Pulmonary artery endothelial cell (primary cell): ENCODE data around the gene RPIA. TPM values are rescaled to one million over a fixed set of nuclear protein-coding genes. Genes with fewer than 3 reads are reported as not detected.
"Not testable (repeated sequence)": the region's sequence is repeated elsewhere in the genome, so short reads cannot be mapped to it uniquely, and the experiment has no call there.

Experiments
- DNase-seq: peaks from one replicate; pipeline ENCODE4 v3.0.0-alpha.2; 2011; ENCODE audit warnings: low read depth, low spot score
- total RNA-seq: library from RNA; depleted of rRNA; stranded (reverse); fragments of >200 nt; gene quantifications from 2 replicates; pipeline ENCODE4 v1.2.3, GENCODE V29; 2014

Gene RPIA
- total RNA-seq, 1 donor from 2014 or later, result 20.7 TPM

- DNase-seq, result not testable (repeated sequence)
Measured at GRCh38 chr2:88765889-88766481, 74.5 kb downstream of the RPIA start.

- DNase-seq, result no peak
Measured at GRCh38 chr2:88770016-88770415, 78.5 kb downstream of the RPIA start.

GRCh38 chr2:88773233-88774028 lies 82.0 kb downstream of the RPIA start:
- DNase-seq, result not testable (repeated sequence)

GRCh38 chr2:88789213-88789612 lies 97.7 kb downstream of the RPIA start:
- DNase-seq, result not testable (repeated sequence)

GRCh38 chr2:88795932-88796331 lies 104.5 kb downstream of the RPIA start:
- DNase-seq, result not testable (repeated sequence)

GRCh38 chr2:88796523-88796922 lies 105.0 kb downstream of the RPIA start:
- not testable (repeated sequence) for DNase-seq

- DNase-seq, result not testable (repeated sequence)
Measured at GRCh38 chr2:88797164-88797563, 105.7 kb downstream of the RPIA start.

Other genes with a start within 250 kb of the RPIA start
- not detected in 2 replicates for gene FOXI3, start 239.0 kb upstream of the RPIA start, total RNA-seq
- 20.8 and 26.1 TPM in 2 replicates for gene EIF2AK3, start 64.2 kb upstream of the RPIA start, total RNA-seq